AG09309 (cell line): ENCODE results near the gene GLT1D1.

ENCODE experiments used
- DNase-seq: peaks from one replicate; pipeline ENCODE4 v3.0.0-alpha.2; 2010; ENCODE audit warnings: low read depth
- H3K4me3 ChIP-seq: 2 replicates; pipeline ENCODE4 v1.5.1; 2011; ENCODE audit warnings: mild to moderate bottlenecking, low read depth, low read length, moderate library complexity; ENCODE audit not compliant: control insufficient read depth
- TF ChIP-seq, protein P1 (sequence below): IDR thresholded peaks from 2 replicates; pipeline ENCODE4 v1.5.1; 2011; ENCODE audit warnings: mild to moderate bottlenecking, low read depth, low read length, inconsistent platforms; ENCODE audit not compliant: insufficient read depth, control insufficient read depth; ENCODE audit errors: missing control alignments

Gene GLT1D1

DNA sequence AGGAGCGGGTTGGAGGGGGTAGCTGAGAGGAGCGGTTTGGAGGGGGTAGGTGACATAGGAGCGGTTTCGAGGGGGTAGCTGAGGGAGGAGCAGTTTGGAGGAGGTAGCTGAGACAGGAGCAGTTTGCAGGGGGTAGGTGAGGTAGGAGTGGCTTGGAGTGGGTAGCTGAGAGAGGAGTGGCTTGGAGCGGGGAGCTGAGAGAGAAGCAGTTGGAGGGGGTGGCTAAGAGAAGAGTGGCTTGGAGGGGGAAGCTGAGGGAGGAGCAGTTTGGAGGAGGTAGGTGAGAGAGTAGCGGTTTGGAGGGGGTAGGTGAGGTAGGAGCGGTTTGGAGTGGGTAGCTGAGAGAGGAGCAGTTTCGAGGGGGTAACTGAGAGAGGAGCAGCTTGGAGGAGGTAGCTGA lies 152.1 kb downstream of the GLT1D1 start:
- TF ChIP-seq, protein P1, sequence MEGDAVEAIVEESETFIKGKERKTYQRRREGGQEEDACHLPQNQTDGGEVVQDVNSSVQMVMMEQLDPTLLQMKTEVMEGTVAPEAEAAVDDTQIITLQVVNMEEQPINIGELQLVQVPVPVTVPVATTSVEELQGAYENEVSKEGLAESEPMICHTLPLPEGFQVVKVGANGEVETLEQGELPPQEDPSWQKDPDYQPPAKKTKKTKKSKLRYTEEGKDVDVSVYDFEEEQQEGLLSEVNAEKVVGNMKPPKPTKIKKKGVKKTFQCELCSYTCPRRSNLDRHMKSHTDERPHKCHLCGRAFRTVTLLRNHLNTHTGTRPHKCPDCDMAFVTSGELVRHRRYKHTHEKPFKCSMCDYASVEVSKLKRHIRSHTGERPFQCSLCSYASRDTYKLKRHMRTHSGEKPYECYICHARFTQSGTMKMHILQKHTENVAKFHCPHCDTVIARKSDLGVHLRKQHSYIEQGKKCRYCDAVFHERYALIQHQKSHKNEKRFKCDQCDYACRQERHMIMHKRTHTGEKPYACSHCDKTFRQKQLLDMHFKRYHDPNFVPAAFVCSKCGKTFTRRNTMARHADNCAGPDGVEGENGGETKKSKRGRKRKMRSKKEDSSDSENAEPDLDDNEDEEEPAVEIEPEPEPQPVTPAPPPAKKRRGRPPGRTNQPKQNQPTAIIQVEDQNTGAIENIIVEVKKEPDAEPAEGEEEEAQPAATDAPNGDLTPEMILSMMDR = no peak
- no peak for DNase-seq

DNA sequence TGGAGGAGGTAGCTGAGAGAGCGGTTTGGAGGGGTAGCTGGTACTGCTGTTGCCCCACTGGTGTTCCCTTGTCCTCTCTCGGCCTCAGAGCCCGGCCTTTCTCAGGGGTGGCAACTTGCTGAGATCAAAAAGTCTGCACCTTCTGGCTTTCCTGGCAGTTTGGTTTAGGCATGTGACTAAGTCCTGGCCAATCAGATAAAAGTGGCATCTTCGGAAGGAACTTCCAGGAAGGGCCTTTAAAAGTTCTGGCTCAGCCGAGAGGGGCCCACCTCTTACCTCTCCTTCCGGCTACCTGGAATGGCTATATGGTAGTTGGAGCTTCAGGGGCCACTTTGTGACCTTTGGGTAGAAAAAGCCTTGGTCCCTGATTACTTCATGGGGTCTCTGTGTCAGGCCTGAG lies 152.6 kb downstream of the GLT1D1 start:
- DNase-seq = no peak
- no peak overlapping the region for H3K4me3 ChIP-seq
- TF ChIP-seq, protein P1 = no peak

More for the DNA sequence above, 152.1 kb downstream of the GLT1D1 start:
- H3K4me3 ChIP-seq = no peak overlapping the region

DNA sequence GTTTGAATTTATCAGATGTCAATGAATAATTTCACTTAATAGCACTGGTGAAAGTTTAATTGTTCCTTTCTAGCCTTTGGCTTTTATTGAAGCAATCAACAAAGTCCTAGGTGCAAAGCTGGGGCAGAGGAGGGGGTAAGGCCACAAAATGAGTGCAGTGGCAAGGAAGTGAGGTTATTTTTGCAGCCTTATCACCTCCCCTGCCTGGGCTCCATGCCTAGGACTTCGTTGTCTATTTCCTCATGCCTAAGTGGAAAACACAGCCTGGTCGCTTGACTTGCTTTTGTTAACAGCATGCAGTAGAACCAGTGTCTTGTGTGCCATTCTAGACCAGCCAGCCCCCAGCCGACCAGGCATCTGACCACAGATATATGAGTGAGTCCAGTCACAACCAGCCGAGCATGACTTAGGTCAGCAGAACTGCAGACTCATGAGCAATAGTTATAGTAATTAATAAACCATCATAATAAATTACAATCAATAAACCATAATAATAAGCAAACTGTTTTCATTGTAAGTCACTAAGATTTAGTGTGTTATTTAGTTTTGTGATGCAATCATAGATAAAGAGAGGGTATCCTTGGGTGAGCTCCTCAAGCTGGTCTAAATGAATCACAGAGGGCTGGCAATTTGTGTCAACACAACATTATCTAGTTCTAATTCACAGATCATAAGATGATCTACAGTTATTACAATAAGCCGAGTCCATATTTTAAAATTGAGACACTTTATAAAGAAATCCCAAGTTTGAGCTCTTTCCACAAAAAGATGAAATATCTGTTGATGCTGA lies 156.8 kb downstream of the GLT1D1 start:
- TF ChIP-seq, protein P1 = no peak
- DNase-seq = no peak
- H3K4me3 ChIP-seq = no peak overlapping the region

DNA sequence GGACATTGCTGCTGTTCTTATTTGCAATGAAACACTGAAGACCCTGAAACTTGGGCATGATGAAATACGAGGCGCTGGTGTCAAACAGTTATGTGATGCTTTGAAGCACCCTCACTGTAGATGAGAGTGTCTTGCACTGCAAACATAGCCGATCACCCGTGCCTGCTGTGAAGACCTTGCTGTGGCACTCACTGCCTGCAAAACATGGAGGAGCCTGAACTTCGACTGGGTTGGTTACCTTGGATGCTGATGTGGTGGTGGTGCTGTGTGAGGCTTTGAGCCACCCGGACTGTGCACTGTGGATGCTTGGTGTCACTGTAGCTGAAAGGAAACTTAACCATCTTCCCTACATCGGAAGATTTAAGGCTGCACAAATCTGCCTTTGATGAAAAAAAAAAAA lies 162.9 kb downstream of the GLT1D1 start:
- no peak for DNase-seq
- H3K4me3 ChIP-seq = no peak overlapping the region
- TF ChIP-seq, protein P1 = no peak

DNA sequence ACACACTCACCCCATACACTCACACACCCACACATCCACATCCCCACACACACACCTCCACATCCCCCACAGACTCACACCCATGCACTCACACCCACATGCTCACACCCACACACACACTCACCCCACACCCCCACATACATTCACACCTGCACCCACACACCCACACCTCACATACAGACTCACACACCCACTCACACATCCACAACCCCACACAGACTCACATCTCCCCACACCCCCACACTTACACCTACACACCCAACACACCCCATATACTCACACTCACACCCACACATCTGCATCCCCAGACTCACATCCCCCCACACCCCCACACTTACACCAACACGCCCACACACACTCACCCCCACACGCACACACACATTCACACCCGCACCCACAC lies 171.8 kb downstream of the GLT1D1 start:
- TF ChIP-seq, protein P1 = no peak
- DNase-seq = no peak
- H3K4me3 ChIP-seq = no peak overlapping the region

DNA sequence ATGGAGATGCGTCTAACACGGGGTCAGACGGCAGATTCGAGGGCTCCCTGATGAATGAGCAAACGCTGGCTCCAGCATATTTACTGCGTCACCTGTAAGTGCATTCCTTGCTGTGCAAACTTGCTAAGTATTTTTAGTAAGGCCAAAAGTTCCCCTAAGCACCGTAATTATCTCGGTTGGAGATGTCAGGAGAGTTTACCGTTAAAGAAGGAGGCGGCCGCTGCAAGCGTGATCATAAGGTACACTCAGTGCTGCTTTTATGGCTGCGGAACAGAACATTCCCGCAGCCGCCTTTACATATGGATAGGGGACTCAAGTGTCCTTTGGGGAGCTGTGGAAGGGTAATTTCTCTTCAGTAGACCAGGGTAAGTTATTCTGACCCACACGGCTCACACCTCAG lies 175.6 kb downstream of the GLT1D1 start:
- no peak overlapping the region for H3K4me3 ChIP-seq
- no peak for DNase-seq
- TF ChIP-seq, protein P1 = no peak
